Measurements from ENCODE around the gene EDN3. TPM values are rescaled to one million over a fixed set of nuclear protein-coding genes. Genes with fewer than 3 reads are reported as not detected.

EDN3 gene
- total RNA-seq, 1 experiment from 2014 or later: not detected

DNA sequence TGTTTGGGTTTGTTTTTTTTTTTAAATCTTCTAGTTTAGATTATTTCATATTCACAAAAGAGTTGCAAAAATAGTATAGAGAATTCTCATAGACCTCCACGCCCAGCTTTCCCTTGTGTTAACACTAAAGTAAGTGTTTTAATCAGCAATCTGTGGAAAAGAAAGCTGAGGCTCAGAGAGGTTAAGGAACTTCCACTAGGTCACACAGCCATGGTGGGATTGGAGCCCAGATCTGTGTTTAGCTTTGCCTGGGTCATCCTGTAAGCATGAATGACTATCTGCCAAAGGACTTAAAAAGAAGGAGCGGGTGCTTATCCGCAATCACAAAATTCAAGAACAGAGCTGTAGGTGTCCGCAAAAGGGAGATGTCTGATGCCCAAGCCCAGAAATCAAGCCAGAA, 60.5 kb downstream of the EDN3 start:
- TF ChIP-seq, protein P1, sequence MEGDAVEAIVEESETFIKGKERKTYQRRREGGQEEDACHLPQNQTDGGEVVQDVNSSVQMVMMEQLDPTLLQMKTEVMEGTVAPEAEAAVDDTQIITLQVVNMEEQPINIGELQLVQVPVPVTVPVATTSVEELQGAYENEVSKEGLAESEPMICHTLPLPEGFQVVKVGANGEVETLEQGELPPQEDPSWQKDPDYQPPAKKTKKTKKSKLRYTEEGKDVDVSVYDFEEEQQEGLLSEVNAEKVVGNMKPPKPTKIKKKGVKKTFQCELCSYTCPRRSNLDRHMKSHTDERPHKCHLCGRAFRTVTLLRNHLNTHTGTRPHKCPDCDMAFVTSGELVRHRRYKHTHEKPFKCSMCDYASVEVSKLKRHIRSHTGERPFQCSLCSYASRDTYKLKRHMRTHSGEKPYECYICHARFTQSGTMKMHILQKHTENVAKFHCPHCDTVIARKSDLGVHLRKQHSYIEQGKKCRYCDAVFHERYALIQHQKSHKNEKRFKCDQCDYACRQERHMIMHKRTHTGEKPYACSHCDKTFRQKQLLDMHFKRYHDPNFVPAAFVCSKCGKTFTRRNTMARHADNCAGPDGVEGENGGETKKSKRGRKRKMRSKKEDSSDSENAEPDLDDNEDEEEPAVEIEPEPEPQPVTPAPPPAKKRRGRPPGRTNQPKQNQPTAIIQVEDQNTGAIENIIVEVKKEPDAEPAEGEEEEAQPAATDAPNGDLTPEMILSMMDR (conservative IDR thresholded peaks at IDR 0.05): no peak
- TF ChIP-seq EZH2 (IDR thresholded peaks at IDR 0.05; ENCODE audit: low read depth): no peak
- peaks cover 88% of the 10 kb centered on the region for H3K27me3 ChIP-seq (ENCODE audit: insufficient read depth, low read depth)
- H3K27ac ChIP-seq: no peak overlapping the region
- H2AFZ ChIP-seq: no peak overlapping the region
- no peaks in the 10 kb centered on the region for H3K9me3 ChIP-seq (ENCODE audit: insufficient read depth, low read depth)
- H3K9me2 ChIP-seq (ENCODE audit: insufficient read depth): no peaks in the 10 kb centered on the region
- CTCF ChIA-PET: no interaction called here
- no peak for DNase-seq
- H3K79me2 ChIP-seq (ENCODE audit: low read depth): no peaks in the 10 kb centered on the region
- no peaks in the 10 kb centered on the region for H3F3A ChIP-seq (ENCODE audit: insufficient read depth, low read depth)
- no peak overlapping the region for H3K4me3 ChIP-seq
- H3K4me2 ChIP-seq: no peak overlapping the region
- no peaks in the 10 kb centered on the region for H3K4me1 ChIP-seq (replicated peaks; ENCODE audit: insufficient read depth)
- POLR2A ChIA-PET (ENCODE audit: unreplicated experiment): no interaction called here
- intact Hi-C loops (cut with micrococcal nuclease; ENCODE audit: unreplicated experiment): no loop called here
- BruUV-seq (replicated peaks): no TSS peak
- H3K36me3 ChIP-seq (ENCODE audit: low read depth): no peaks in the 10 kb centered on the region
- H4K20me1 ChIP-seq (ENCODE audit: insufficient read depth): no peaks in the 10 kb centered on the region

DNA sequence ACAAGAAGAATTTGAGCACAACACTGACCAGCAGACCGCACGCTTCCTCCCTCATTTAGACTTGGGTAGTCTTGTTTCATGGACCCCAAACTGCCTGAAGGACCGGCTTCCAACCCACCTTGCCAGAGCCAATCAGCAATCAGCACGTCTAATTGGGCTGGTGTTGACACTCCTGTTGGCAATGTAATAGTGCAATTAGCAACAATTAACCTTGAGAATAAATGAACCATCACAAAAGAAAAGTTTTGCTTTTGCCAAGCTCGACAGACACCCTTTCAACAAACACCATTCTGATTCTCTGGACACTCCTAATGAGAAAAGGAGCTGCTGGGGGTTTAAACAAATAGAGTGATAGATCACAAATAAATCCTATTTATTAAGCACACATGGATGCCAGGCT, 61.0 kb downstream of the EDN3 start:
- Histone ChIP-seq H2AFZ (no peak overlapping the region), H3K9me2 (ENCODE audit: insufficient read depth) (no peaks in the 10 kb centered on the region), H3K9me3 (ENCODE audit: insufficient read depth, low read depth) (no peaks in the 10 kb centered on the region), H3F3A (ENCODE audit: insufficient read depth, low read depth) (no peaks in the 10 kb centered on the region), H3K79me2 (ENCODE audit: low read depth) (no peaks in the 10 kb centered on the region), H3K4me3 (no peak overlapping the region), H3K27ac (no peak overlapping the region), H4K20me1 (ENCODE audit: insufficient read depth) (no peaks in the 10 kb centered on the region), H3K36me3 (ENCODE audit: low read depth) (no peaks in the 10 kb centered on the region), H3K27me3 (ENCODE audit: insufficient read depth, low read depth) (peaks cover 86% of the 10 kb centered on the region), H3K4me1 (replicated peaks; ENCODE audit: insufficient read depth) (no peaks in the 10 kb centered on the region), H3K4me2 (no peak overlapping the region)
- no TSS peak for BruUV-seq (replicated peaks)
- CTCF ChIA-PET: no interaction called here
- POLR2A ChIA-PET (ENCODE audit: unreplicated experiment): no interaction called here
- no peak for DNase-seq
- intact Hi-C loops (cut with micrococcal nuclease; ENCODE audit: unreplicated experiment): no loop called here
- no peak for TF ChIP-seq EZH2 (IDR thresholded peaks at IDR 0.05; ENCODE audit: low read depth)
- TF ChIP-seq, protein P1 (conservative IDR thresholded peaks at IDR 0.05): no peak

DNA sequence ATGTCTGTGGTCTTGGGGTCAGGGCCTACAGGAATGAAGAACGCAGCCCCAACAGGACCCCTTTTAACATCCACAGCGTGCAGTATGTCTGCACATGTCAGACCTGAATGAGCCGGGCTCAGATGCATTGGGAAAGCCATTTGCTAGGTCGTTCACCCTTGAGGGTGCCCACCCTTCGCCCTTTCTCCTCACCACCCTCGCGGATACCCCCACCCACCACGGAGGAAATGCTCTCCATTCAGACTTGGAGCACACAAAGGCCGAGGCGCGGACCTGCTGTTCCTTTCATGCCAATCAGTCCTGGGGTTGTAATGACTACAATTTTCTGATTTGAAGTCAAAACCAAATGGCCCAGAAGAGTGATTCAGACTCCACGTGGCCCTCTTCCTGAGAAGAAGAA, 62.7 kb downstream of the EDN3 start:
- intact Hi-C loops (cut with micrococcal nuclease; ENCODE audit: unreplicated experiment): no loop called here

More for the DNA sequence above, 62.7 kb downstream of the EDN3 start:
- BruUV-seq (replicated peaks): no TSS peak
- H3K27ac ChIP-seq: no peak overlapping the region
- no peaks in the 10 kb centered on the region for H3K79me2 ChIP-seq (ENCODE audit: low read depth)
- no peak for TF ChIP-seq EZH2 (IDR thresholded peaks at IDR 0.05; ENCODE audit: low read depth)
- TF ChIP-seq, protein P1 (conservative IDR thresholded peaks at IDR 0.05): no peak
- H3K4me3 ChIP-seq: no peak overlapping the region
- no peaks in the 10 kb centered on the region for H3K9me3 ChIP-seq (ENCODE audit: insufficient read depth, low read depth)
- no peak overlapping the region for H3K4me2 ChIP-seq
- peaks cover 85% of the 10 kb centered on the region for H3K27me3 ChIP-seq (ENCODE audit: insufficient read depth, low read depth)
- CTCF ChIA-PET: no interaction called here
- no peaks in the 10 kb centered on the region for H3F3A ChIP-seq (ENCODE audit: insufficient read depth, low read depth)
- POLR2A ChIA-PET (ENCODE audit: unreplicated experiment): no interaction called here
- H4K20me1 ChIP-seq (ENCODE audit: insufficient read depth): no peaks in the 10 kb centered on the region; the same call in 1 of the 2 replicates
- H3K4me1 ChIP-seq (replicated peaks; ENCODE audit: insufficient read depth): no peaks in the 10 kb centered on the region
- DNase-seq: no peak
- no peaks in the 10 kb centered on the region for H3K36me3 ChIP-seq (ENCODE audit: low read depth)
- H3K9me2 ChIP-seq (ENCODE audit: insufficient read depth): no peaks in the 10 kb centered on the region
- H2AFZ ChIP-seq: no peak overlapping the region

Measured in PC-9 (cell line).